Measurements from ENCODE around the gene NFIA.
A peak's percentile ranks its signal among the peaks of the same experiment; 100 is the strongest.

NFIA gene

DNA sequence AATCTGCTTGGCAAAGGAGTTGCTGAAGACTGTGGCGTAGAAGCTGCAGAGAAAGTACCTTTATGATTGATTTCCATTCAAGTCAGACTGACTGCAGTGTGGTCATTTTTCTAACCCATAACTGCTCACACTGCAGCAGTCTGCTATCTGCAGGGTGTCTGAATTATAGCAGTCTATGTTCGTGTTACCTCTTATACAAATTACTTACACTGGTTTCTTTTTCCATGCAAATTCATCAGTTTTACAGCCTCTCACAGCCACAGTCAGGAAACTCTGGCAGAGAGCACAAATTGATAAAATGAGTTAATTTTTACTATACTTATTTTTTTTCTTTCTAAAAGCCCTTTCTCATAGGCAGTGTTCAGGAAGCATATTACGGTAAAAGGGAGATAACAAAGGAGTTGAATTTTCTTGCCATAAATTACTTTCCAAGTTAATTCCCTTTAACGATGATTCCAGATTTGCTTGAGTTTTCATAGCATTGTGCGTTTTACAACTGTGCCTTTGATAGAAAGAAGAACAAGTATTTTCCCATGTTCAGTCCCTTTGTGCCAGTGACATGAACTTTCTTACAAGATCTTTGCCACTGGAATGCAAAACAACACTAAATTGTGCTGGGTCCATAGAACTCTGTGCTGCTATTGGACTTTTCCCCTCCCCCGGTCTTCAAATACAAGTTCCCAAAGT lies 261.5 kb downstream of the NFIA start:
- peak in 1 of 2 donors; percentile 13 for DNase-seq

DNA sequence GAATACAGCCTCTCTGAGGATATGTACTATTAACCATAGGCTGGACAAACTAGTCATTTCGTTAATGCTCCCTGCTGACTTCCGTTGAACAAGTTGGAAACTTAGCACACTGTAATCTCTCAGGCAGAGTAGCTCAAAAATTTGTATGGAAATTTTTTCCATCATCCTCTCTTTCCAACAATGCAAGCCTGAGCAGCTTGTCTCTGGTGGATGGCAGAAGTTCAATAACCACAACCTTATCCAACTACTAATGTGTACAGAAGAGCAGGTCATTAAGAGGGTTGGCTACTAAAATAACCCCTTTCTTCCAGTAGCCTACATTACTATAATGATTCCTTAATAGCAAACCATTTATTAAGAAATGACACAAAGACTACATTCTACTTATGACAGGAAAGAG lies 262.3 kb downstream of the NFIA start:
- DNase-seq = no peak

DNA sequence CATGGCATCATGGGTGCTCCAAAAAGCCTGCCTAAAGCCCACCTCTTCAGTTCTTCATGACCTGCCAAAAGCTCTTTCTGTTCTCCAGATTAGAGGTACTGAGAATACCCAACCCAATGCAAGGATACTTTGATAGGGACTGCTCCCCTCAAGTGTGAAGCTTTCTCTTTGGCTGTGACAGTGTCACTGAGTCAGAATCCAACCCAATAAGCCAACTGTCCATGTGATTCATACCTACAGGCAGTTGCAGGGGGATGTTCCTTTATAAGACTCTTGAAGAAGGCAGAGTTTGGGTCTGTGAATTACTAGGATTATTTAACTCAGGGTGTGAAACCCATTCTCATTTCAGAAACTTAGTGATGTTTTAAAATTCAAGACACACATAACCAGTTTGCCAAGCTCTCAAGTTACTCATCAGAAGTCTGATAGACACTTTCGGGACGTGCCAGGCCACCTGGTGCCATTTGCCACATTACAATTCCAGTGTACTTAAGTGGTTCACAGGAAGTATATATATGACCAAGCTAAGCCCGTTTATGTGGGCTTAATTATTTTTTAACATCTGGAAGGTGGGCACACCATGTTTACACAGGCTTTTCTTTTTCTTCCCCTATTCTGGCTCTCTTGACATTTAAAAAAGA lies 265.8 kb downstream of the NFIA start:
- DNase-seq = no peak

DNA sequence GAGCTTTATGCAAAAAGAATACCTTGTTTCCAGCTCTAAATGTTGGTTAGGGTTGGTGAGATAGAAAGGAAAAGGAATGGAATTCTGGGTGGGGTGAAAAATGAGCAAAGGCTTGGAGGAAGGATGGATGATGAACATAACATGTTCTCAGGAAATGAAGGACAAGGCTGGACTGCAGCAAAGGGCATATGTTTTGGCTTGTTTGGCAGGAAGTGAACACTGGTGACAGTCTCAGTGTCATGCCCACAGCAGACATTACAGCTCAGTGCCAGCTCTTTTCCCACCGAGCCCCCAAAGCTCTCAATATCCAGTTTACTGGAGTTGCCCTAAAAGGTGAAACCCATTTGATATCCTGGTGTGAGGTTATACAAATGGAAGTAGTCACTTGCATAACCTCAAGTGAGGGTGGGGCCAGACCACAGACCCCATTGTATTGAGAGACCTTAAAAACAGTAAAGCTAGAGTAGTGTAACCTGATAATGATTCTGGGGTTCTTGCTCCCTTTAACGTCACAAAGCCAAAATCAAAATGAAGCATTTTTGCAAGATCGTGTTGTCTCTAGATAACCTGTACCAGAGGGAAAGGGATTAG lies 270.6 kb downstream of the NFIA start:
- no peak for DNase-seq

DNA sequence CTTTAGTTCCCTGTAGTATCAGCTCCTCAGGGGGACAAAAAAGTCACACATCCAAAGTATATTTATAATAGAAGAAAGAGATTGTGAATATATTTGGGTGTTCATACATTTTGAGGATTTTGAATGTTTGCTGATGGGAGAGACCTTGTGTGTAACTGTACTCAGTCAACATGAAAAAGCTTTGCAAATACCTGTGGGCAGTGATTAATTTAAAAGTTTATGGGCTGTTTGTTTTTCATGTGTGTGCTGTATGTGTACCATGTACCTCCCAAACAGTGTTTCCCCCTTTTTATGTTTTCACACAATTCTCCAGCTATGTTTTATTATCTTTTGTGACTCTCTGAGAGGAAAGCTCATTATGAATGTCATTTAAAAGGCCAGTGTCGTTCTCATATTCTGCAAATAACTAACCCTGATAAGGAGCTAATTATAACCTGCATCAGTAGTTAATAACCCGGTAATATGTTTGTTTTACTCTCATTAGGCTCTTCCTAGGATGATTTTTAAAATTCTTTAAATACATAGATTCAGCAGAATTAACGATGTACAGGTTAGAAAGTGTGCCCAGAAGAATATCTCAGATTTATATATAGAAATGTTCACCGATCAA lies 271.5 kb downstream of the NFIA start:
- no peak for DNase-seq

DNA sequence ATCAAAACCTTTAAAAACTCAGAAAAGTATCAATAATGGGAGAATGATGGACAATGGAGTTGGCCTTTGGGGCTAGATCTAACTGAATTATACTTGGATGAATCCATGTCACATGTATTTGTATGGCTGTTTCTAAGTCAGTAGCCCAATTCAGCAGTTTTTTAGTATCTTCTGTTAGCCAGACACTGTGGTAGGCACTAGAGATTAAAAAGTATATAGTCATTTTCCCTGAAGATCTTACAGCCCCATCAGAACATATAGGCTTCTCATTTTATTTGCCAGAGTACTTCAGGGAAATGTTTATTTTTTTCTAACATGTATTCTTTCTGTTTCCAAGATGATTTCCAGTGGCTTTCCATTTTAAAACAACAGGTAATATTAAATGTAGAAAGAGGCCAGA lies 273.7 kb downstream of the NFIA start:
- no peak for DNase-seq

DNA sequence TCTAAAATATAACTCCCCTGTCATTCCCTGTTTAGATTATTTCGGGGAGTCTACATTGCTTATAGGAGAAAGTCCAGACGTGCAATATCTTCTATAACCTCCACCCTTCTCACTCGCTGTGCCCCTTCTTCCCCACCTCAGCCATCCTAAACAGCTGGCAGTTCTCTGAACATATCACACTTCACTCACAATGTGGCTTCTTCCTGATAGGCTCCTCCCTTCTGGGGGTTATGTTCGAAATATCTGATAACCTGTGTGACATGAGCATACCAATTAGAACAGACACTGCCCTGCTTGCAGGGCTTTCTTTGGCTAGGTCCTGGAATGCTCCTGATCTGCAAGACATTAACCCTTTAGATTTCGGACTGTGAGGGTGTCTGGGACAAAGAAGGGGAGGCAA lies 274.6 kb downstream of the NFIA start:
- no peak for DNase-seq

DNA sequence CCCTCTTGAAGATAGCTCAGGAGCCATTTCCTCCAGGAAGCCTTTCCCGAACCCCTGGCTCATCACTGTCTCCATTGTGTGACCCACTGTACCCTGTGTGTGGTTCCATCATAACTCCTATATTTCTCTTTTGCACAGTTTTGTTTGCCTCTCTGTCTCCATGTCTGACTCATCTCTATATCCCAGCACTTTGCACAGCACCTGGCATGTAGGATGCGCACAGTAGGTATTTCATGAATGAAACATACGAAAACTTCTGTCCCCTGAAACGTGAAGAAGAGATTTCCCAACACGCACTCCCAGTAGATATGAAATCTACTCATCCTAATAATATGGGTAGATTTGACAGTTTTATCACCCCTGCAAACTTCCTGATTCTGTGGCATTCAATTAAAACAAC lies 275.2 kb downstream of the NFIA start:
- DNase-seq = no peak

DNA sequence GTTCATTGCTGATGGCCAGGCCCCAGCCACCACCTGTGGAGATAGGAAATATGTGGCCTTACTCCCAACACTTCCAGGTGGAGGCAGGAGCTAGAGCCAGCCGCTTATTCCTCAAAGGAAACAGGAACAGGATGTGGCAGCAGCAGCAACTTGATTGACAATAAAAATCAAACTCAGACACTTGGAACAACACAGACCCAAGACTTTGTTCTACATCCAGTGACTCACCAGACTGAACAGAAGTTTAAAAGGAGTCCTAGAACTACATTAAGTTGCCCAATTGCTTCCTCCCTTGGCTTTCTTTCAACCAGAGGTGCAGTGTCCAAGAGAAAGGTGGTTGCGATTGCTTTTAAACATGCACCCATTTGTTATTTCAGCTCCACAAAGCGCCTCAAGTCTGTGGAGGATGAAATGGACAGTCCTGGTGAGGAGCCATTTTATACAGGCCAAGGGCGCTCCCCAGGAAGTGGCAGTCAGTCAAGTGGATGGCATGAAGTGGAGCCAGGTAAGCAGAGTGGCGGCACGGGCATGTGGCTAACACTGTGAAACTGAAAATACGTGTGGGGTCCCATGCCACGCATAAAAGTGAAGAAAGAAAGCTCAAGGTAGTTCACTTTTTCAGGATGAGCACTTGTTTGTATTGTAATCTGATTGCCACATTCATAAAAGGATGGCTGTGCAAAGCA lies 276.6 kb downstream of the NFIA start:
- DNase-seq = no peak

DNA sequence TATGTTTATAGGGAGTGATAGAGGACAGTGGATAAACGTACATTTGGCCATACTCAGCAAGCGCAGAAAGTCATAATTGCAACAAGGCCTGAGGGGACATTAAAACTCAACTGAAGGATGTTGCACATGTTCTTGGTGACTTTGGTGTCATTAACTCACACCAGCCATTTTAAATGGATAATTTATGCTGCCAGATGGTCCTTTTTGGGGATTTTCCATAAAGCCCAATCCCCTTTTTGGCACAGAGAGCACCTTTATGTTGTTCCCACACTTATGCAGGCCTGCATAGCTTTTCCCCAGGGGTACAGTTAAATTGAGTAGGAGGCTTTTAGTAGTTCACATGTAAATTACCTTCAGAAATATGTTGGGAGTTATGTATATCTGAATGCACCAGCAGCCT lies 279.6 kb downstream of the NFIA start:
- DNase-seq = no peak

DNA sequence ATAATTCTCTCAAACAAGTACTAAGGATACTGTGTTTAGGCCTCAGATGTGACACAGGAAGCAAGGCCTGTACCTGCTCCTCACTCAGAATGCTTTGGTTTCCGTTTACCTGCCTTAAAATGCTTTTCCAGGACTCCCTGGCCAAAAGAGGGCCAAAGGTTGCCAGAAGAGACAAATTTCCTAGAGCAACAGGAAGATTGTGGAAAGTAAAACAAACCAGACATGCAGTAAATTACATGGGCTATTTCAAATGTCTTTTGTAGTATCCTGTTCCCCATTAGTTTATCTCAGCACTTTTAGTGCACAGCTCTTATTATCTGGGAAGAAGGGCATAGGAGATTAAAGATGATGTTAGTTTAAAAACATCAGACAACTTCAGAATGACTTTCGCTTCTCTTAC lies 280.0 kb downstream of the NFIA start:
- no peak for DNase-seq

DNA sequence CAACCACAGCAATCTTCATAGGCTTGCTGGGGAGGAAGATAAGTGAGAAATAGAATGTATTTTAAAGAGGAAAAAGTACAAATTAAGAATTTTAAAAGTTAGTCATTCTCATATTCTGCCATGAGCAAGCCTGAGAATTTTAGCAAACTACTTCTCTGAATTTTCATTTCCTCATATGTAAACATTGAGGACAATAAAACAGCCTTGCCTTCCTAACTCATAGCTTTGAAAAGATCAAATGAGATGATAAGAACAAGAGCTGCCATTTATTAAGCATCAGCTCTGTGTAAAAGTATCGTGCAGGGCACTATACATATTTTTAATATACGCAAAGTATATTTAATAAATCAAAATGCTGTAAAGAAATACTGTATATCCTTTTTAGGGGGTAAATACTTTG lies 286.0 kb downstream of the NFIA start:
- no peak for DNase-seq

DNA sequence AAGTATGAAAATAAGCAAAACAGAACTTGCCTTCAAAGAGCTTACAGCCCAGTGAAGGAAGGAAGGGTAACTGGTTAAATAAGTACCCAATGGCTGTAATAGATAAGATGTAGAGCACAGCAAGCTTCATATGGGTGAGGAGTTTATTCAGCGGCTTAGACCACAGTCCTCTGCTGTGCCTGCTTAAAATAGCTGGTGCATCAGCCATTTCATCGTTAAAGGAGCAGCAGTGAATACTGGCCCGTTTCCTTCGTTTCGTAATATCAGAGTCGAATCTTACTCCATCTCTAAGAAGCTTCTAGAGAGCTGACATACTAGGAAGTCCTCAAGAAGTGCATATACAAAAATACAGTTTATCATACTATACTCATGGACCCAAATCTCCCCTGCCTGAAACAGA lies 286.5 kb downstream of the NFIA start:
- no peak for DNase-seq

DNA sequence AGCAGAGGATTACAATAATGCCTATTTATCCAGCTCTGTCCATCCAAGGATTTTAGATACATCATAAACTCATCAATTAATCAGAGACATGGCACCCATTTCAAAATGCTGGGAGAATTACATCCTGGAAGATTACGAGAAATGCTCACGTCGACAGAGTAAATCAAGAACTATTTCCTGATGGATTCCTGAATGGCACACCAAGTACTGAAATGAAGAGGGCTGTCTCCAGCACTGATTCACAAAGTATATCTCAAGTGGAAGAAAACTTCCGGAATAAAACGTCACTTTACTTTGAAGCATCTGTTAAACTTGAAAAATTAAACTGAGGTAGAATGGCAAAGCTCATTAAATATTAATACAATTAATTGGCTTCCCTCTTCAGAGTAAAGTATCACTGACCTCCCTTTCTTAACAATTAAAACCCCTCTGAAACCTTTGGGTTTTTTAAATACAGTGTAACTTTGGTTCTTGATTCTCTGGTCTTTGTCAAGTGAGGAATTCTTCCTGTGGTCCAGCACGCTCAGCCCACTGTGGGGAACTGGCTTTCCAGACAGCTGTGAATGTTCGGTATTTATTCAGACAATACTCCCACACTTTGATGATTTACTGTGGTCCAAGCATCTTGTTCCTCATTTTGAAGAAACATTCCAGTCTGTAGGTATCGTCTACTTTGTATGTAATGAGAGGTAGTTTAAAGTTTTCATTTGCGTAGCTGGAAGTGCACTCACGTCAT lies 288.0 kb downstream of the NFIA start:
- DNase-seq = no peak

DNA sequence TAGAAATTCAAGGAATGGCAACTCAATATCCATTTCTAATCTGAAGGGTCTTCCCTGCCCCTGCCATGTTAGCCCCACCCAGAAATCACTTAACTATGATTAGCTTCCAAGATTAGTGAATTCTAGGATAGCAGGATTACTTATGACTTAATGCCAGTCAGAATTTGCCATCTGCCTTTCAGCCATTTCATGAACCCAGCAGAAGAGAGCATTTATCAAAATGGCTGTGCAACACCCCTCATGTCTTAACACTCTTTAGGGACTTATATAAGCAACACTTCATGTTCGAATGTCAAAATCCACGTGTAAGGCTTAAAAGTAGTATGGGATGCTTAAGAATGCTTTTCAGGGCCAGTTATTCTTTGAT lies 288.5 kb downstream of the NFIA start:
- no peak for DNase-seq

DNA sequence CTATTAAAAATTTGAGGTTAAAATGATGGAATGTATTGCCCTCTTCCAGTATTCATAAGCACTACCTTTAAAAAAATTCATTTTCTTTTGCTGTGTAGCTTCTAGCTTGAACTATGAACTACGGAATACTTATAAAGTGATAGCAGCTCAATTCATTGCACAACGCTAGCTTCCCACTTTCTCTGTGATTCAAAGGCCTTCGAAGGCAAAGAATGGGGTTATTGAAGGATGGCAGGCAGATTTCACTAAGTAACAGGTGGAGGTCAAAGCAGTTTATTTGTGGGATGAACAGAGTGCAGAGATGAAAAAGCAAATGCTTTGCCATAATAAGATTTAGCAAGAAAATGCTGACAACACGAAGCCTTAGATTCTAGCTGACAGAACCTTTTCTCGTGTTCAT lies 290.6 kb downstream of the NFIA start:
- DNase-seq = no peak

DNA sequence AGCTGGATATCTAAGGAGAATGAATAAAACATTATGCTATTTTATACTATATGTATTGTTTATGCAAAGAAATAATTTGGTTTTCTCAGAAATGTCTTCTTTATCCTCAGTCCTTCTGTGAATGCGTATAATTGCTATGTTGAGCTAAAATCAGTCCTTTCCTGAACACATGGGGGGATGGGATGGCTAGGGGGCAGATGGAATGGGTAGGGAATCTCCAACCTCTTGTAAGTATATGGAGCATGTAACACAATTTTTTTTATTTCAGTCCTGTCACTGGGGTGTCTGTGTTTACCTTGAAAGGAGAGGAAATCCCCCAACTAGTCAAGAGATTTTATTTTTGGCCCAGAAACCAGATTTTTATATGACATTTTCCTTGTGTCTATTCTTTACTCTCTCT lies 291.8 kb downstream of the NFIA start:
- no peak for DNase-seq

DNA sequence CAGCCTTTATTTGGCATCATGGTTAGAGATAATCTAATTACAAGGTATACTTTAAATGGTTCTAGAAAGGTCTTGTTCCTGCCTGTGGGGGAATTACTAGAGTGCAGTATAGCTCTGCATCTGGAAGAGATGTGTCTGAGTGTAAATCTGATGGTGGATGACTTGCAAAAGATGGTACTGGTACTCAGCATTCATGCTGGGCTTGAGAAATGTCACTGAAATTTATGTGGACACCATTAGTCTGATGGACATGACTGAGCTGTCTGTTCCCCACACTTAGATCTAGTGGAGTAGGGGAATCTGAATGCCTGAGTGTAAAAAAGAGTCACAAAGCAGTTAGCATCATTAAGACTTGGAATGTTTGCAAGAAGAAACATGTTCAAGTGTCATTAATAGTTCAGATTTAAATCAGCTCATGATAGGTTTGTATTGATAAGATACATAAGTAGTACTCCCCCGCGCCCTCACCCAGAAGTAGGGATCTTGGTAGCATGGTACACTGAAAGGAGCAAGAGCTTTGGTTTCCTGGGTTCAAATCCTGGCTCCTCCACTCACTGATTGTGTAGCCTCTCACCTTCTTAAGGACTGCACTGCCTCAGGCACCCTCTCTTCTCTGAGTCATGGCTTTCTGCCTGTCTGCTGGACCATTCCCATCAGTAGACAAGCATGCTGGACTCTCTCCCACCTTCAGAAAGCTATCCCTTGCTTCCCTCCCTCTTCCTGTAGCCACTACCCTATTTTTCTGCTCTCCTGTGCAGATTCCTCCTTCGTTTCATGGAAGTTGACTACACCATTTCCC lies 292.9 kb downstream of the NFIA start:
- no peak for DNase-seq

DNA sequence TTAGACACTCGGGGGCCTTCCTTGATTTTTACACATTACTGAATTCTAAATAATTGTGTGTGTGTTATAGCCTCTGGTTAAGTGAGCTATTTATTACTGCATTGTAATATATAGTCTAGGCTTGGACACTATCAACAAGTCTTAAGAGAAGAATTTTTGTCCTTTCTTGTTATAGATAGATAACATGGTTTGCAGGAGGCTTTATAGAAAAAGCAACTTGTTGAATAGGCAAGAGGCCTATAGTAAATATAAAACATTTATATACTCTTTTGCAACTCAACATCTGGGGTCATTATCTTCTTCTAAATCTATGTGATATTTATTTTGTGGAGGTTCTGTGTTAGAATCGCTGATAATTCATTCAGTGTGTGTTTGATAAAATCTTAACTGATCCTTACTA lies 293.8 kb downstream of the NFIA start:
- no peak for DNase-seq

DNA sequence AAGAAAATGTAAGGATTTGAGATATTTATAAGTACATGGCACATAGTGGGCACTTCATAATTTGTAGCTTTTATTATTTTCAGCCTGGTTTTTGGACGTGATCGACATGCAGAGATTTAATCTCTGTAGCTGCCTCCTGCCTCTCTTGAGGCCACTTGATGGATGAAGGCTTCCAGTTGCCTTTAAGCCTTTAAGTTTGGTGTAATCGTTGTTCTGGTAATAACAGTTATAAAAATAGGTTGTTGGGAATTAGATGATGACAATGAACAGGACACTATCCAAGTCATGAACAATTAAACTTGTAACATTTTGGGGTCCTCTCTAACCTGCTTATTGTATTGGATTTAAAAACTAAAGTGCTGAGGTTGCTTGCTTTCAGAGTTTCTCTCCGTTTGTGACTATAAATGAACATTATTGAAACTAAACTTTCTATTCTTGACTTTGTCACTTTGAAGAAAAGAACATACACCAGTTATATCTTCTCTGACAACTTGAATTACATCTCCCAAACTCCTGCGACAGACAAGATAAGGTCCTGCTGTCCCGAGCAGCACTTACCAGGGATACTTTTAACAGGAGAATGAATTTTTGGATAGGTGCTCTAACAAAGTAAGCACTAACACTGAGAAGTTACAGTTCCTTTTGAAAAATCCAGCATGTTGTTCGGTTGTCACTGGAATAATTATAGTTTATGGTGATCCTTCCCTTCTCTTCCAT lies 295.0 kb downstream of the NFIA start:
- no peak for DNase-seq

DNA sequence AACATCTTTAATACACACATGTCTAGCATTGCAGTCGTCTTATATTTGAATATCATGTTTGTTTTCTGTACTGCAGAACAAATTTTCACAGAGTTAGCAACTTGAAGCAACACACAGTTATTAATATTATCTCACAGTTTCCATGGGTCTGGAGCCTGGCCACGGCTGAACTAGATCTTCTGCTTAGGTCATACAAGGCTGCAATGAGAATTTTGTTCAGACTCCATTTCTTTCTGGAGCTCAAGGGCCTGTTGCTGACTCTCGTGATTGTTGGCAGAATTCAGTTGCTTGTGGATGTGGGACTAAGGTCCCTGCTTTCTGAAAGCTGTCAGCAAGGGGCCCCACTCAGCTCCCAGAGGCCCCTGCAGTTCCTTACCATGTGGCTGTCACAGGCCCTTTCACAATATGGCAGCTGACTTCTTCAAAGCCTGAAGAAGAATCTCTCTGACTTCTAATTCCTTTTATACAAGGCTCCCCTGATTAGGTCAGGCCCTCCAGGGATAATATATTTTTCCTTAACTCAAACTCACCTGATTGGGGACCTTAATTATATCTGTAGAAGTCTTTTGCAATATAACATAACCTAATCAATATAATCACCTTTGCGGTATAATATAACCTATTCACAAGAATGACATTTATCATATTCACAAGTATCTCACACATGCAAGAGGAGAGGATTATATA lies 296.3 kb downstream of the NFIA start:
- DNase-seq = no peak
